Neural progenitor cell (in vitro differentiated cells): ENCODE results near the gene MAP3K2.

Experiments used
- CTCF ChIP-seq: fragments of 200-600 bp; sonication (generic); IDR thresholded peaks from 2 replicates; pipeline ENCODE4 v1.5.1; 2017; ENCODE audit warnings: antibody characterized with exemption, mild to moderate bottlenecking
- EZH2 ChIP-seq: fragments of 200-600 bp; sonication (generic); IDR thresholded peaks from 2 replicates; pipeline ENCODE4 v1.6.1; 2017; ENCODE audit warnings: antibody characterized with exemption, mild to moderate bottlenecking, moderate library complexity
- EZH2phosphoT487 ChIP-seq: fragments of 200-600 bp; sonication (generic); IDR thresholded peaks from 2 replicates; pipeline ENCODE4 v1.6.1; 2017; ENCODE audit warnings: antibody characterized with exemption

- TF ChIP-seq CTCF (no peak), EZH2 (no peak), EZH2phosphoT487 (no peak)
These were observed 107.1 kb downstream of the MAP3K2 start for GRCh38 chr2:127280693-127281092.
